ENCODE results near the gene RPSA.

GRCh38 chr3:39445927-39446326 lies 39.4 kb downstream of the RPSA start:
- no peak for TF ChIP-seq CTCF (IDR thresholded peaks at IDR 0.05)
- no peak for TF ChIP-seq POLR2A (IDR thresholded peaks at IDR 0.05)
